Lung (tissue), 12 donors: ENCODE measurements around the gene ZXDC. TPM values are rescaled to one million over a fixed set of nuclear protein-coding genes. Genes with fewer than 3 reads are reported as not detected.
A peak's percentile ranks its signal among the peaks of the same experiment; 100 is the strongest.

Source experiments
- ATAC-seq: fragments of 200-7000 bp; cut with Tn5 transposase; one replicate; pipeline ENCODE4 v1.9.1; 2020; ENCODE audit warnings: moderate number of reproducible peaks; ENCODE audit not compliant: insufficient read depth, low FRiP score
- DNase-seq, 3 donors: peaks; one replicate each; pipeline ENCODE4 v3.0.0-alpha.2; 2013 to 2017
- H3K27ac ChIP-seq, 2 donors: one replicate each; pipeline ENCODE4 v1.5.1; 2013; ENCODE audit warnings: mild to moderate bottlenecking in 2 of 2, moderate library complexity in 2 of 2, control low read depth in 1 of 2, inconsistent platforms in 1 of 2, low read depth in 1 of 2, low read length in 1 of 2
- H3K27me3 ChIP-seq, 3 donors: one replicate each; pipeline ENCODE4 v1.5.1; 2013; ENCODE audit warnings: low read length in 2 of 3; ENCODE audit not compliant: control insufficient read depth in 3 of 3, insufficient read depth in 3 of 3
- H3K36me3 ChIP-seq, 4 donors: one replicate each; pipeline ENCODE4 v1.5.1; 2013; ENCODE audit warnings: low read length in 4 of 4, mild to moderate bottlenecking in 1 of 4, moderate library complexity in 1 of 4; ENCODE audit not compliant: control insufficient read depth in 4 of 4, insufficient read depth in 4 of 4
- H3K4me1 ChIP-seq, 5 donors: one replicate each; pipeline ENCODE4 v1.5.1; 2013; ENCODE audit warnings: low read length in 5 of 5, mild to moderate bottlenecking in 2 of 5, moderate library complexity in 1 of 5; ENCODE audit not compliant: control insufficient read depth in 5 of 5, insufficient read depth in 5 of 5
- H3K4me3 ChIP-seq: one replicate; pipeline ENCODE4 v1.5.1; 2013; ENCODE audit warnings: mild to moderate bottlenecking, control low read depth, moderate library complexity
- H3K9ac ChIP-seq, 2 donors: one replicate each; pipeline ENCODE4 v1.5.1; 2013; ENCODE audit warnings: low read length in 2 of 2, control low read depth in 1 of 2; ENCODE audit not compliant: insufficient read depth in 1 of 2
- H3K9me3 ChIP-seq, 4 donors: one replicate each; pipeline ENCODE4 v1.5.1; 2013; ENCODE audit warnings: low read length in 3 of 4, mild to moderate bottlenecking in 1 of 4, moderate library complexity in 1 of 4; ENCODE audit not compliant: control insufficient read depth in 4 of 4, insufficient read depth in 3 of 4
- CTCF ChIP-seq: IDR thresholded peaks from 2 replicates; pipeline ENCODE4 v1.5.1; 2012; ENCODE audit warnings: mild to moderate bottlenecking; ENCODE audit errors: control extremely low read depth, extremely low read depth
- WGBS, 2 donors: extraction: QIAGEN DNeasy Blood & Tissue Kit; methylation state at CpG; one replicate each; pipeline ENCODE4 v1.1.7; 2013; 5-methylcytosine and 5-hydroxymethylcytosine counted together
- polyA plus RNA-seq, 2 donors: library from polyadenylated mRNA; stranded (reverse); fragments of 200-250 nt; gene quantifications; one replicate each; pipeline ENCODE4 v1.2.1, GENCODE V29; 2013
- total RNA-seq, 2 donors: library from RNA; depleted of rRNA in 1 of 2; stranded (reverse); fragments of >200 nt in 1 of 2; gene quantifications; one replicate each; pipeline ENCODE4 v1.2.1, GENCODE V29; 2014 to 2021
- donor health status: control.
- donor health status: control.
- donor health status: Bipolar disorder and iron deficiency.
- donor health status: healthy.
- donor health status: DM: yes; HTN: yes; CAD: no.

Gene ZXDC
- total and polyA plus RNA-seq, 4 donors: 12.9 to 49.5 (median 29.8) TPM

GRCh38 chr3:126510308-126510910, 34.7 kb upstream of the ZXDC start:
- H3K9ac ChIP-seq: no peak overlapping the region
- no peaks in the 10 kb centered on the region for H3K27me3 ChIP-seq
- 78 to 87% methylated on average over 22 of the region's 22 CpGs for WGBS, 2 donors
- DNase-seq: no peak
- H3K4me3 ChIP-seq: no peak overlapping the region
- no peak overlapping the region for H3K27ac ChIP-seq
- ATAC-seq: no peak
- no peaks in the 10 kb centered on the region for H3K36me3 ChIP-seq
- TF ChIP-seq CTCF: no peak
- H3K9me3 ChIP-seq: no peaks in the 10 kb centered on the region
- H3K4me1 ChIP-seq: peaks cover 0 to 11% (median 0%) of the 10 kb centered on the region in 5 donors

- Histone ChIP-seq H3K9ac (no peak overlapping the region), H3K4me1 (peaks cover 0 to 11% (median 0%) of the 10 kb centered on the region in 5 donors), H3K4me3 (no peak overlapping the region), H3K27ac (no peak overlapping the region), H3K27me3 (no peaks in the 10 kb centered on the region), H3K36me3 (no peaks in the 10 kb centered on the region), H3K9me3 (no peaks in the 10 kb centered on the region)
- ATAC-seq (no peak), DNase-seq (peak in 2 of 3 donors; percentile 49 to 60)
- no peak for TF ChIP-seq CTCF
- 70 to 85% methylated on average over 18 of the region's 18 CpGs for WGBS, 2 donors
Measured at GRCh38 chr3:126509597-126510307, 34.1 kb upstream of the ZXDC start.

GRCh38 chr3:126508564-126508964, 32.9 kb upstream of the ZXDC start:
- ATAC-seq: no peak
- Histone ChIP-seq H3K4me3 (no peak overlapping the region), H3K9me3 (no peaks in the 10 kb centered on the region), H3K9ac (no peak overlapping the region), H3K27me3 (peaks cover 0 to 1% (median 0%) of the 10 kb centered on the region in 3 donors), H3K36me3 (no peaks in the 10 kb centered on the region), H3K4me1 (peaks cover 0 to 11% (median 0%) of the 10 kb centered on the region in 5 donors), H3K27ac (no peak overlapping the region)
- TF ChIP-seq CTCF: no peak
- no peak for DNase-seq
- WGBS, 2 donors: 88 to 91% methylated on average over 4 of the region's 4 CpGs
